ENCODE results near the gene FAM47B.

Gene FAM47B

GRCh38 chrX:34987646-34988045 is 45.0 kb downstream of the FAM47B start:
- H3K4me1 Mint-ChIP-seq (ENCODE audit: low read depth): no peaks in the 10 kb centered on the region
- no peaks in the 10 kb centered on the region for H3K36me3 Mint-ChIP-seq
- no peak overlapping the region for H3K4me3 Mint-ChIP-seq
- no peak overlapping the region for H3K27ac Mint-ChIP-seq
- H3K9me3 Mint-ChIP-seq (ENCODE audit: low read depth): no peaks in the 10 kb centered on the region
- no peaks in the 10 kb centered on the region for H3K27me3 Mint-ChIP-seq
